CD1c-positive myeloid dendritic cell (primary cell): ENCODE results near the gene SLC28A1.

ENCODE experiments used
- DNase-seq: peaks from one replicate; pipeline ENCODE4 v3.0.0-alpha.2; 2016; ENCODE audit errors: extremely low spot score

The SLC28A1 gene

GRCh38 chr15:84992157-84992944, 107.9 kb downstream of the SLC28A1 start:
- DNase-seq = peak; percentile 28
